AG20443 (cell line): ENCODE measurements around the gene PHACTR3.

Source experiments
- DNase-seq: peaks from one replicate; pipeline ENCODE4 v3.0.0; 2012; ENCODE audit warnings: low spot score, mixed read lengths

PHACTR3 gene

GRCh38 chr20:59622496-59622895, 18.2 kb downstream of the PHACTR3 start:
- no peak for DNase-seq

DNA sequence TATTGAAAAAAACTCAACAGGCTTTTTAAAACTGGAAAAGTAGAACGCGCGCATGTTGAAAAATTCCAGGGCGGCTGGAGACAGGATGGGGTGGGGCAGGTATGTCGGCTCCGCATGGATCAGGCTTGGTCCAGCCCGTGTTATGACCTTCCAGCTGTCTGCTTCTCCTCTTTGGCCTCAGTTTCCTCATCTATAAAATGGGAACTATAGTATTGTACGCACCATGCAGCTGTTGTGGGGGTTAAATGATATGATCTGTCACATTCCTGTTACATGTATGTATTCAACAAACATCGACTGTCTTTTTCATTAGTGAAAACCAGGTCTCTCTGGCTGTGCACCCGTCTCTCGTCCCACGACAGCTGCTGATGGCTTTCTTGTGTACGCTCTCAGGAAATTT, 18.8 kb downstream of the PHACTR3 start:
- DNase-seq = no peak

DNA sequence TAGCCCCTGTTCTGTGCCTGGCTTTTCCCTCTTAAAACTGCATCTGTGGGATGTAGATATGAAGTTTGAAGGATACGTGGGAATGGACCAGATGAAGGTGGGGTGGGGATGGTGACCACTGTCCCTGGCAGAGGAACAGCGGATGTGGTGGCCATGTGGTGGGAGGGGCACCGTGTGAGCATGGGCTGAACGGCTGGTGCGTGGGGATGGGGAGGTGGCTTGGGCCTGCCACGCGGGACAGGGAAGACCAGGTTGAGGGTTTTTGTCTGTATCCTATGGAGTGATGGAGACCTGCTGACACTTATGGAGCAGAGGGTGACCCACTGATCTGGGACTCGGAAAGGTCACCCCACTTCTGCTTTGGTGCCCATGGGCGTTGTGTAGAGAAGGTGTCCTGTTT, 19.2 kb downstream of the PHACTR3 start:
- no peak for DNase-seq

GRCh38 chr20:59624401-59624800, 20.1 kb downstream of the PHACTR3 start:
- no peak for DNase-seq

GRCh38 chr20:59625214-59625922, 21.0 kb downstream of the PHACTR3 start:
- DNase-seq = no peak

DNA sequence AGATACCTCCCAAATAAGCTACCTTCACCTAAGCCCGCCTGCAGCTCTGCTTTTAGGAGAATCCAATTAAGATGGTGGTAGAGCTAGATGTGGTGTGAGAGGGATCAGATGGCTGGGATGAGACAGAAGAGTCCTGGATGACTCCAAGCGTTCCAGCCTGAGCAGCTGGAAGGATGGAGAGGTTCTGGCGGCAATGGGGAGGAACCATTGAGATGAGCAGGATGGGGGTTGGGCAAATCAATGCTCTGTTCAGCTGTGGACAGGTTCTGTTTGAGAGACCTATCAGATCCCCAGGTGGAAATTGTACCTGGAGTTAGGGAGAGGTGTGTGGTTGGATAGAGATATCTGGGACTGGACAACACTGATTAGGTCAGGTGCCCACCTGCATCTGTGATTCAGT, 23.0 kb downstream of the PHACTR3 start:
- no peak for DNase-seq

DNA sequence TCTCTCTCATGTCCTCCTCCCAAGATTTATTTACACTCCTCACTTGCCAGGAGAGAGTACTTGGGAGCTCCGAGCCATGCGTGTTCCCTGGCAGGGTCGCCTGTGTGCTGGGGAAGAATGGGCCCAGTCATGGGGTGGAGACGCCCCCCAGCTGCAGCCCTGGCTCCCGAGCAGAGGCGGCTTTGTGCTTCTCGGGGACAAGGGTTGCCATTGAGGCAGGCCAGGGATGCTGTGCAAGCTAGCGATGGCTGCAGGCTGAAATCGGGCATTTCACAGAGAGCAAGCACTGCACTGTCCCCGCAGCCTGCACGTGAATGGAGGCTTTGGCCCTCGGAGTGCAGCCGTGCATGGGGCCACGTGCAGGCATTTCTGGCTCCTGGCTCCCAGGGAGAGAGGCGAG, 23.8 kb downstream of the PHACTR3 start:
- no peak for DNase-seq

- DNase-seq = no peak
These were observed 25.1 kb downstream of the PHACTR3 start for GRCh38 chr20:59629141-59630045.

DNA sequence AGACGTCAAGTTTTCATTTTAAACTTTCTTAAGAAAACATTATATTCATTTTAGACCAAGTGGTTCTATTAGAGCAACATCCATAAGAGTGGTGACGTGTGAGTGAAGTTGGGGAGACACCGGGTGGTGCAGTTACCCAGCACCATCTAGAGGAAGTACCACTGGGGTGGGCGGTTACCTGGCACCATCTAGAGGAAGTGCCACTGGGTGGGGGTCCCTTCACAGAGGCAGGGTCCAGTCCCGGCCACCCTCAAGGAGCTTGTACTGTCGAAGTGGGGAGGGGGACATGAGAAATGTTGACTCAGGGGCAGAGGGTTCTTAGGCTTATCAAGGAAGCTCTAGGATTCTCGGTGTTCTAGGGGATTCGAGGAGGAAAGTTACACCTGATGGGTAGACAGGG, 26.2 kb downstream of the PHACTR3 start:
- no peak for DNase-seq

DNA sequence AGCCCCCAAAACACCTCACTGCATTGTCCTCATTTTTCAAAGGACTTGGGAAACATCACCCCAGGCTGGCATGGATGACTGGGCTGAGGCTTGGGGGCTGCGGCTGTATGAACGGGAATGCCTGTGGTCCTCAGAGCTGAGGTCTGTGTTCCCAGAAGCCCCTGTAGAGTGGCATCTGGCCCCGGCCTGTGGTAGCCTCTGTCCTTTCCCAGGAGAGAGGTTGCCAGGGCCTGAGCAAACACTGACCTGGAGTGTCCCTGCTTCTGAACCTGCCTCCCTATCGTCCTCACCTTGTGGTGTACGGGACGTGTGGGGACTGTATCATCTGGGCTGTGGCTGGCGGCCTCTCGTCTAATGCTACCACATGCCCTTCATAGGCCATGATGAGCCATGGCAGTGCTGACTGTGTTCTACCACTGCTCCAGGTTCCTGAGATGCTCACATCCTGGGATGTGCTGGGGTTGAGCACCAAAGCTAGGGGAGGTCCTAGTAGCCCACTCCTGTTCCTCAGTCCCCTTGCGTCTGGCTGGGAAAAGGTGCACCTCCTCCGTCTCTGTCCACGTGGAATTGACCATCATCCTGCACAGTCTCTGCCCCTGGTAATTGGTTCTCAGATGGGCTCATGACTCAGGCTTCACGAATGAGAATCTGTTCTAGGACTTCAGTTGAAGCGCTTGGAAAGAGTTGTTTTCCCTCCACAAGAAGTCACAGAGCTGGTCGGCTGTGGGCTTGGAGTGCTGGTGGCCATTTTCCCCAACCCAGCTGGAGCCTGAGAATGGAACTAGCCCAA, 27.6 kb downstream of the PHACTR3 start:
- no peak for DNase-seq

GRCh38 chr20:59632541-59633113, 28.3 kb downstream of the PHACTR3 start:
- DNase-seq = no peak

GRCh38 chr20:59633656-59634251, 29.4 kb downstream of the PHACTR3 start:
- DNase-seq = no peak

DNA sequence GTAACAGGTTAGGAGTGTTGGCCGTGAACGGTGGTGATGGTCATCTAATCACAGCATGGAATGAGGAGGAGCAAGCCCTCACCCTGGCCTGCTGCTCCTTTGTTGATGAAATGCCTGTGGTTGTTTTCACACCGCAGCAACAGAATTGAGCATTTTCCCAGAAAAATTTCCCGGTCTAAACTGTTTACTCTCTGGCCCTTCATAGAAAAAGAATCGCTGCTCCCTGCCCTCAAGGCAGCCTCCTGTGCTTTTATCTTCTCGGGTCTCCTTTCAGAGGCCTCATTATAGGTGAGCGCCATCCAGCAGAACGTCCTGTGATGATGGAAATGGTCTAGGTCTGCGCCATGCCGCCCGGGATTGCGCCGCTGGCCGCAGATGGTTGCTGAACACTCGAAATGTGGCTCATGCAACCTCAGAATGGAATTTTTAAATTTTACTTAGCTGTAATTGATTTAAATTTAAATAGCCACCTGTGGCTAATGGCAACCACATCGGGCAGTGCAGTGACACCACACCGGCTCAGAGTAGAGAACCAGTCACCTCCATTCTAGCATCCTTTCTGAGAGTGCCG, 30.2 kb downstream of the PHACTR3 start:
- no peak for DNase-seq

DNA sequence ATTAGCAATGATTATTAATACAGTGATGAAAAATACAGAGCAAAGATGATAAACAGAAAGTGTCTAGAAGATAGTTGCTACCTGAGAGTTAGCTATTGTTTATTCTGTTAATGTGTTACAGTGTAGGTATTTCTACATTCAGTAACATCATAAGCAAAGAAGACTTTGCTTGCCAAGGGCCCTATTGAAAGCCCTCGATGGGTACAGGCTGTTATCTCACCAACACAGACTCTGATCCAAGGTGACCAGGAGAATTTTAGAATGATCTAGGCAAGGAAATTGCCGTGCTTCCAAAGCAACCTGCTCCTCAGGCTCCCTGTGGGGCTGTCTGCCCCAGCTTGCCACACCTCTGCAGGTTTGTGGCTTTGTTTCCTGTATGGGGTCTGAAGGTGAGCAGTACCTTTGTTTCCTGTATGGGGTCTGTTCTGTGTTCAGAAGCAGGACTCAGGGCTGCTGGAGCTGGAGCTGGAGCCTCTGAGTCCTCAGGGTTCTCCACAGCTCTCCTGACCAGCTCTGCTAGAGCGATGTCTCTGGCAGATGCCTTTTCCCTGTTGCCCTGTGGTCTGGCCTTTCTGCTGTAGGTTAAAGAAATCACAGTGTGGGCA, 32.5 kb downstream of the PHACTR3 start:
- DNase-seq = no peak

DNA sequence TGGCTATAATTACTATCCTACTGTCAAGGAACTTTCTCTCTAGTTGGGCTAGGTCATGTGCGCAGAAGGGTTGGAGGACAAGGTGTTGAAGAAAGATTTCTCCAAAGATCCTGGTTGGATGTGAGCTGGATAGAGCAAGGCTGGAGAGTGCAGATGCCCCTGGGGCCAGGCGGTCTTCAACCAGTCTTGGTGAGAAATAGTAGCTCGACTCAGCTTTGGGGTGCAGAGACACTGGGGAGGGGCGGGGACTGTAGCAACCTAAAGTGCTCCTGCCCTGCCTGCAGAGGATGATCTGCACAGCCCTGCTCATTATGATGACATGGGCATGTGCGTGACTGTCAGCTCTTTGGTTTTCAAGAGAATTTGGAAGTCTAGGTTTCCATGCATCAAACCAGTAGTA, 35.9 kb downstream of the PHACTR3 start:
- DNase-seq = no peak

- no peak for DNase-seq
These were observed 39.3 kb downstream of the PHACTR3 start for GRCh38 chr20:59643615-59644061.

GRCh38 chr20:59644371-59644939, 40.1 kb downstream of the PHACTR3 start:
- no peak for DNase-seq

DNA sequence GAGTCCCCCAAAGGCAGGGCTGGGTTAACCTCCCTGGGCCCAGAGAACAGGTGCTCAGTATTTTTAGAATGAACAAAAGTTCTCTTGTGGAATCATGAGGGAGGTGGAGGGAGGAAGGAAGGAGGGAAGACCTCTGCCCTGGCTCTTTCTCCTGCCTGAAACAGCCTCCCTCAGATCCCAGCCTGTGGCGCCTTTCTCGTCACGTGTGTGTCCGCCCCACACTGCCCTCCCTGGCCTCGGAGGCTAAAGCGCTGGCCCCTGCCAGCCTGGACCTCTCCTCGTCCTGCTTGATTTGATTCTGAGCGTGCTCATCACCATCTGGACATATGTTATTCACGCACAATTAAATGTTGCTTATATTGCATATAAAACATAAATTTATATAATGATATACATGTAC, 40.9 kb downstream of the PHACTR3 start:
- DNase-seq = no peak

DNA sequence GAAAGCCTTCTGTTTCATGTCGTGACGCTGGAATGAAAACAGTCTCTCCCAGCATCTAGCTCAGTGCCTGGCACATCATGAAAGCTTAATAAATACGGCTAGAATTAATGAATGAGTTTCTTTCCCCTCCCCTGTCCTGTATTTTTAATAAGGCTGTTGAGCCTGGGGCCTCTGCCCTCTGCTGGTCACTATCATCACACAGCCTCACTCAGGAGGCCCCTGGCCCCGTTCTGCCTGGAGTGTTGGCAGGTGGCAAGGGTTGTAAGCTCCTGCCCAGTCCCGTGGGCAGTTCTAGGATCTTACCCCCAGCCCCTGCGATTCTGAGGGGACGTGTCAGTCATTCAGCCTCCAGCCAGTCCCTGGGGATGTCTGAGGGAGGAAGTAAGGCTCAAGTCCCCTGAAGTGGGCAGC, 41.4 kb downstream of the PHACTR3 start:
- peak; percentile 35 for DNase-seq

GRCh38 chr20:59646487-59646886, 42.1 kb downstream of the PHACTR3 start:
- no peak for DNase-seq

DNA sequence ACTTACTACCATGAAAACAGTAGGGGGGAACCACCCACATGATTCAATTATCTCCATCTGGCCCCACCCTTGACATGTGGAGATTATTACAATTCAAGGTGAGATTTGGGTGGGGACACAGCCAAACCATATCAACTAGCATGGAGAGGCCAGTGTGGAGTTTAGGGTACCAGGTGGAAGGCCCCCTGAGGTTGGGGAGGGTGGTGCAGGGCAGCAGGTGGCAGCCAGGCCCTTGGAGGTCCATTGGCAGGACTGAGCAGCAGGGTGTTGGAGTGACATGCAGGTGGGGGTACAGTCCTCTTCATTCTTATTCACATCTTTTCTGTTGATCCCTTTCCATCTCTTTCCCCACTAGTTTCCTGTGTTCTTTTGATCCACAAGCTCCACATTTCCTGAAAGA, 42.9 kb downstream of the PHACTR3 start:
- DNase-seq = no peak
